Spleen (tissue), 11 donors: ENCODE measurements around the gene NAT14. TPM values are rescaled to one million over a fixed set of nuclear protein-coding genes. Genes with fewer than 3 reads are reported as not detected.

Experiments
- DNase-seq: peaks from one replicate; pipeline ENCODE4 v3.0.0-alpha.2; 2020
- H3K27ac ChIP-seq, 8 donors: fragments of 200-600 bp; sonication (generic) in 7 of 8; 1 replicate in 4 of 8; 2 replicates in 4 of 8; pipeline versions ENCODE4 v1.5.0 to v1.8.0; 2016 to 2021; ENCODE audit warnings: inconsistent platforms in 4 of 8, mild to moderate bottlenecking in 4 of 8, moderate library complexity in 1 of 8
- H3K27me3 ChIP-seq, 7 donors: fragments of 200-600 bp; sonication (generic) in 6 of 7; replicated peaks in 1 of 7; 1 replicate in 4 of 7; 2 replicates in 3 of 7; pipeline versions ENCODE4 v1.5.0 to v1.8.0; 2016 to 2021; ENCODE audit warnings: inconsistent platforms in 3 of 7, mild to moderate bottlenecking in 1 of 7
- H3K36me3 ChIP-seq, 6 donors: fragments of 200-600 bp; sonication (generic) in 5 of 6; 1 replicate in 4 of 6; 2 replicates in 2 of 6; pipeline versions ENCODE4 v1.5.0 to v1.8.0; 2016 to 2021; ENCODE audit warnings: inconsistent platforms in 2 of 6
- H3K4me1 ChIP-seq, 6 donors: fragments of 200-600 bp; sonication (generic) in 5 of 6; 1 replicate in 3 of 6; 2 replicates in 3 of 6; pipeline versions ENCODE4 v1.5.0 to v1.8.0; 2016 to 2021; ENCODE audit warnings: inconsistent platforms in 3 of 6
- H3K4me3 ChIP-seq, 8 donors: fragments of 200-600 bp; sonication (generic) in 7 of 8; 1 replicate in 4 of 8; 2 replicates in 4 of 8; pipeline versions ENCODE4 v1.5.0 to v1.8.0; 2016 to 2021; ENCODE audit warnings: inconsistent platforms in 4 of 8, mild to moderate bottlenecking in 4 of 8, moderate library complexity in 2 of 8
- H3K9me3 ChIP-seq, 8 donors: fragments of 200-600 bp; sonication (generic) in 7 of 8; 1 replicate in 4 of 8; 2 replicates in 4 of 8; pipeline versions ENCODE4 v1.5.0 to v1.8.0; 2016 to 2021; ENCODE audit warnings: inconsistent platforms in 4 of 8
- POLR2A ChIP-seq, 3 donors: fragments of 450-650 bp; IDR thresholded peaks; one replicate each; pipeline ENCODE4 v1.5.1; 2017; ENCODE audit warnings: antibody characterized with exemption in 3 of 3, mild to moderate bottlenecking in 1 of 3
- POLR2AphosphoS5 ChIP-seq, 3 donors: sonication (generic); formaldehyde crosslinking; IDR thresholded peaks; one replicate each; pipeline ENCODE4 v1.5.1; 2017; ENCODE audit warnings: antibody characterized with exemption in 3 of 3
- WGBS, 5 donors: extraction: QIAGEN DNeasy Blood & Tissue Kit in 3 of 5; methylation state at CpG; one replicate each; pipeline versions ENCODE4 v1.1.5 to v1.1.7; 2013 to 2018; 5-methylcytosine and 5-hydroxymethylcytosine counted together
- intact Hi-C: fragments of 100-400 bp; cut with DNase I; formaldehyde crosslinking; loops from one replicate; pipeline ENCODE4 v1.15.0; 2023; ENCODE audit warnings: low total_unique reads
- polyA plus RNA-seq, 3 donors: library from polyadenylated mRNA; stranded (reverse); fragments of 200-250 nt; gene quantifications; one replicate each; pipeline ENCODE4 v1.2.1, GENCODE V29; 2013
- total RNA-seq, 7 donors: library from RNA; depleted of rRNA in 3 of 7; stranded (reverse); fragments of >200 nt in 3 of 7; fragmentation: NEBNext Ultra II Directional in 4 of 7; extraction: Animal tissue kit (Norgen Biotek cat#: 25700) in 4 of 7; gene quantifications; one replicate each; pipeline versions ENCODE4 v1.1.0 to v1.2.1, GENCODE V29; 2016 to 2021
- TF ChIP-seq, protein P1 (sequence below), 11 experiments: fragments of 200-600 bp in 7 of 11; fragments of 450-650 bp in 4 of 11; sonication (generic) in 4 of 11; IDR thresholded peaks in 8 of 11; conservative IDR thresholded peaks in 3 of 11; 1 replicate in 7 of 11; 2 replicates in 4 of 11; pipeline versions ENCODE4 v1.4.0 to v1.8.0; 2016 to 2021; ENCODE audit warnings: antibody characterized with exemption in 11 of 11, inconsistent platforms in 4 of 11, mild to moderate bottlenecking in 1 of 11
- donor health status: healthy with polysubstance abuse.
- donor health status: DM: no; HTN: no; CAD: no; lungs with moderate emphysema.
- donor health status: DM: no; HTN: no; CAD: no.
- donor health status: Bipolar disorder and iron deficiency.
- donor health status: healthy.
- donor health status: DM: no; HTN: no; CAD: no.
- donor health status: DM: yes; HTN: yes; CAD: no.

Gene NAT14
- total and polyA plus RNA-seq, 10 donors = 1.9 to 17.7 (median 8.2) TPM

DNA sequence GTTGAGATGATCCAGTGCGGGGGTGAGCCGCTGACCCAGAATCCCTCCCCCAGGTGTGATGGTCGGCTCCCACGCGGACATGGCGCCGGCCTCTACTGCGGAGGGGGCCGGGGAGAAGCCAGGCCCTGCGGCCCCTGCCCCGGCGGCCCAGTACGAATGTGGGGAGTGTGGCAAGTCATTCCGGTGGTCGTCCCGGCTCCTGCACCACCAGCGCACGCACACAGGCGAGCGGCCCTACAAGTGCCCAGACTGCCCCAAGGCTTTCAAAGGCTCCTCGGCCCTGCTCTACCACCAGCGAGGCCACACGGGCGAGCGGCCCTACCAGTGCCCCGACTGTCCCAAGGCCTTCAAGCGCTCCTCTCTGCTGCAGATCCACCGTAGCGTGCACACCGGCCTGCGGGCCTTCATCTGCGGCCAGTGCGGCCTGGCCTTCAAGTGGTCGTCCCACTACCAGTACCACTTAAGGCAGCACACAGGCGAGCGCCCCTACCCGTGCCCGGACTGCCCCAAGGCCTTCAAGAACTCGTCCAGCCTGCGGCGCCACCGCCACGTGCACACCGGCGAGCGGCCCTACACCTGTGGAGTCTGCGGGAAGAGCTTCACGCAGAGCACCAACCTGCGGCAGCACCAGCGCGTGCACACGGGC, 3.7 kb upstream of the NAT14 start:
- Histone ChIP-seq H3K4me1 (peaks cover 15 to 64% (median 42%) of the 10 kb centered on the region in 6 donors), H3K4me3 (no peak overlapping the region), H3K9me3 (no peaks in the 10 kb centered on the region), H3K36me3 (peaks cover 0 to 41% (median 25%) of the 10 kb centered on the region in 6 donors), H3K27me3 (peaks cover 0 to 15% (median 0%) of the 10 kb centered on the region in 7 donors), H3K27ac (no peak overlapping the region)
- WGBS, 5 donors = 96 to 98% (median 96%) methylated on average over 28 to 52 of the region's 52 CpGs
- intact Hi-C loops = no loop called here
- no peak for TF ChIP-seq POLR2AphosphoS5 (IDR thresholded peaks at IDR 0.05)
- TF ChIP-seq POLR2A (IDR thresholded peaks at IDR 0.05) = no peak
- TF ChIP-seq, protein P1, sequence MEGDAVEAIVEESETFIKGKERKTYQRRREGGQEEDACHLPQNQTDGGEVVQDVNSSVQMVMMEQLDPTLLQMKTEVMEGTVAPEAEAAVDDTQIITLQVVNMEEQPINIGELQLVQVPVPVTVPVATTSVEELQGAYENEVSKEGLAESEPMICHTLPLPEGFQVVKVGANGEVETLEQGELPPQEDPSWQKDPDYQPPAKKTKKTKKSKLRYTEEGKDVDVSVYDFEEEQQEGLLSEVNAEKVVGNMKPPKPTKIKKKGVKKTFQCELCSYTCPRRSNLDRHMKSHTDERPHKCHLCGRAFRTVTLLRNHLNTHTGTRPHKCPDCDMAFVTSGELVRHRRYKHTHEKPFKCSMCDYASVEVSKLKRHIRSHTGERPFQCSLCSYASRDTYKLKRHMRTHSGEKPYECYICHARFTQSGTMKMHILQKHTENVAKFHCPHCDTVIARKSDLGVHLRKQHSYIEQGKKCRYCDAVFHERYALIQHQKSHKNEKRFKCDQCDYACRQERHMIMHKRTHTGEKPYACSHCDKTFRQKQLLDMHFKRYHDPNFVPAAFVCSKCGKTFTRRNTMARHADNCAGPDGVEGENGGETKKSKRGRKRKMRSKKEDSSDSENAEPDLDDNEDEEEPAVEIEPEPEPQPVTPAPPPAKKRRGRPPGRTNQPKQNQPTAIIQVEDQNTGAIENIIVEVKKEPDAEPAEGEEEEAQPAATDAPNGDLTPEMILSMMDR (IDR thresholded peaks at IDR 0.05 in 8 of 11, conservative IDR thresholded peaks at IDR 0.05 in 3 of 11) = no peak
- DNase-seq = no peak

- no peaks in the 10 kb centered on the region for H3K9me3 ChIP-seq
- 84 to 95% (median 91%) methylated on average over 12 to 40 of the region's 40 CpGs for WGBS, 5 donors
- intact Hi-C loops = no loop called here
- DNase-seq = no peak
- H3K4me3 ChIP-seq = no peak overlapping the region
- H3K27ac ChIP-seq = no peak overlapping the region
- peaks cover 0 to 41% (median 25%) of the 10 kb centered on the region in 6 donors for H3K36me3 ChIP-seq
- TF ChIP-seq POLR2AphosphoS5 (IDR thresholded peaks at IDR 0.05) (no peak), POLR2A (IDR thresholded peaks at IDR 0.05) (no peak)
- TF ChIP-seq, protein P1 (IDR thresholded peaks at IDR 0.05 in 8 of 11, conservative IDR thresholded peaks at IDR 0.05 in 3 of 11) = no peak
- H3K27me3 ChIP-seq = peaks cover 0 to 15% (median 0%) of the 10 kb centered on the region in 7 donors
- H3K4me1 ChIP-seq = peaks cover 15 to 68% (median 45%) of the 10 kb centered on the region in 6 donors
These were observed 3.2 kb upstream of the NAT14 start for GRCh38 chr19:55481794-55482155.

DNA sequence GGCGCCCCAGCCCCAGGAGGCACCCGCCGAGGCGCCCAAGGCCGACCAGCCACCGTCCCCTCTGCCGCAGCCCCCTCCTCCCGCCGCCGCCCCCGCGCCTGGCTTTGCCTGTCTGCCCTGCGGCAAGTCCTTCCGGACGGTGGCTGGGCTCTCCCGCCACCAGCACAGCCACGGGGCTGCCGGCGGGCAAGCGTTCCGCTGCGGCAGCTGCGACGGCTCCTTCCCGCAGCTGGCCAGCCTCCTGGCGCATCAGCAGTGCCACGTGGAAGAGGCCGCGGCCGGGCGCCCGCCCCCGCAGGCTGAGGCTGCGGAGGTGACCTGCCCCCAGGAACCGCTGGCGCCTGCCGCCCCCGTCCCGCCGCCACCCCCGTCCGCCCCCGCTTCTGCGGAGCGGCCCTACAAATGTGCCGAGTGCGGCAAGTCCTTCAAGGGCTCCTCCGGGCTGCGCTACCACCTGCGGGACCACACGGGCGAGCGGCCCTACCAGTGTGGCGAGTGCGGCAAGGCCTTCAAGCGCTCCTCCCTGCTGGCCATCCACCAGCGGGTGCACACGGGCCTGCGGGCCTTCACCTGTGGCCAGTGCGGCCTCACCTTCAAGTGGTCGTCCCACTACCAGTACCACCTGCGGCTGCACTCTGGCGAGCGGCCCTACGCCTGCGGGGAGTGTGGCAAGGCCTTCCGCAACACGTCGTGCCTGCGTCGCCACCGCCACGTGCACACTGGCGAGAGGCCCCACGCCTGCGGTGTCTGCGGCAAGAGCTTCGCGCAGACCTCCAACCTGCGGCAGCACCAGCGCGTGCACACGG, 2.6 kb upstream of the NAT14 start:
- WGBS, 5 donors = 88 to 94% (median 93%) methylated on average over 28 to 83 of the region's 83 CpGs

More for the DNA sequence above, 2.6 kb upstream of the NAT14 start:
- Histone ChIP-seq H3K9me3 (no peaks in the 10 kb centered on the region), H3K27me3 (peaks cover 0 to 15% (median 0%) of the 10 kb centered on the region in 7 donors), H3K4me1 (peaks cover 15 to 69% (median 48%) of the 10 kb centered on the region in 6 donors), H3K4me3 (no peak overlapping the region), H3K36me3 (peaks cover 0 to 41% (median 25%) of the 10 kb centered on the region in 6 donors), H3K27ac (no peak overlapping the region)
- intact Hi-C loops = no loop called here
- no peak for DNase-seq
- no peak for TF ChIP-seq POLR2AphosphoS5 (IDR thresholded peaks at IDR 0.05)
- no peak for TF ChIP-seq POLR2A (IDR thresholded peaks at IDR 0.05)
- TF ChIP-seq, protein P1 (IDR thresholded peaks at IDR 0.05 in 8 of 11, conservative IDR thresholded peaks at IDR 0.05 in 3 of 11) = no peak
